Parathyroid adenoma (tissue), 2 donors: ENCODE data around the gene TNN.

ENCODE experiments used
- H2AFZ ChIP-seq: fragments of 300-600 bp; sonication (generic); one replicate; pipeline ENCODE4 v1.7.0; 2017; ENCODE audit warnings: antibody characterized with exemption, mild to moderate bottlenecking
- H3K27ac ChIP-seq: fragments of 300-600 bp; sonication (generic); one replicate; pipeline ENCODE4 v1.7.0; 2017
- H3K27me3 ChIP-seq: fragments of 300-600 bp; sonication (generic); one replicate; pipeline ENCODE4 v1.7.0; 2017; ENCODE audit warnings: low read length; ENCODE audit not compliant: control insufficient read depth, insufficient read depth
- H3K36me3 ChIP-seq: fragments of 300-600 bp; sonication (generic); one replicate; pipeline ENCODE4 v1.7.0; 2017; ENCODE audit warnings: low read length; ENCODE audit not compliant: control insufficient read depth, insufficient read depth
- H3K4me1 ChIP-seq: fragments of 300-600 bp; sonication (generic); one replicate; pipeline ENCODE4 v1.7.0; 2017; ENCODE audit warnings: control low read depth
- H3K4me2 ChIP-seq: fragments of 300-600 bp; sonication (generic); one replicate; pipeline ENCODE4 v1.7.0; 2017; ENCODE audit warnings: low read length
- H3K4me3 ChIP-seq: fragments of 300-600 bp; sonication (generic); one replicate; pipeline ENCODE4 v1.7.0; 2017; ENCODE audit warnings: low read depth, low read length
- H3K79me2 ChIP-seq: fragments of 300-600 bp; sonication (generic); one replicate; pipeline ENCODE4 v1.7.0; 2017; ENCODE audit warnings: control low read depth
- H3K9ac ChIP-seq: fragments of 300-600 bp; sonication (generic); one replicate; pipeline ENCODE4 v1.7.0; 2017; ENCODE audit warnings: mild to moderate bottlenecking
- H3K9me3 ChIP-seq: fragments of 300-600 bp; sonication (generic); one replicate; pipeline ENCODE4 v1.7.0; 2017; ENCODE audit warnings: low read length; ENCODE audit not compliant: control insufficient read depth
- TF ChIP-seq, protein P1 (sequence below): fragments of 300-600 bp; sonication (generic); IDR thresholded peaks from one replicate; pipeline ENCODE4 v1.7.0; 2017; ENCODE audit warnings: antibody characterized with exemption, mild to moderate bottlenecking
- donor health status: primary hyperparathyroidism.

The TNN gene

DNA sequence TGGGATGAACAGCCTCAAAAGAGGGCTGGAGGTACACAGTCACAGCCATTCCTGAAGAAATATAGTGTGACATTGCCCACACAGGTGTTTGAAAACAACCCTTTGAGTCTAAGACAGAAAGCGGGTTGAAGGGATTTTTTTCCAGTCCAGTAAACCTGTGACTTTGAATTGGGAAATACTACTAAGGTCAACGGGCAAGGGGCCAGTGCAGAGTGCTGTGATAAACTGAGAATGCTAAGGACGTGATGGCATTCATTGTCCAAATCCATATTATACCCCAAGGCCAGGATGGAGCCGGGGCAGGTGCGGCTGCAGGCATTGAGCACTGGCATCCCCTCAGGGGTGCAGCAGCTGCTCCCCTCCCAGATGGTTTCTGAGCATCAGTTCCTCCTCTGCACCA, 88.3 kb downstream of the TNN start:
- Histone ChIP-seq H3K27ac (no peak overlapping the region), H3K9ac (no peak overlapping the region), H3K36me3 (no peaks in the 10 kb centered on the region), H3K9me3 (no peaks in the 10 kb centered on the region), H3K4me1 (peaks cover 2% of the 10 kb centered on the region), H2AFZ (no peak overlapping the region), H3K4me2 (no peak overlapping the region), H3K79me2 (no peaks in the 10 kb centered on the region), H3K27me3 (no peaks in the 10 kb centered on the region), H3K4me3 (no peak overlapping the region)
- TF ChIP-seq, protein P1, sequence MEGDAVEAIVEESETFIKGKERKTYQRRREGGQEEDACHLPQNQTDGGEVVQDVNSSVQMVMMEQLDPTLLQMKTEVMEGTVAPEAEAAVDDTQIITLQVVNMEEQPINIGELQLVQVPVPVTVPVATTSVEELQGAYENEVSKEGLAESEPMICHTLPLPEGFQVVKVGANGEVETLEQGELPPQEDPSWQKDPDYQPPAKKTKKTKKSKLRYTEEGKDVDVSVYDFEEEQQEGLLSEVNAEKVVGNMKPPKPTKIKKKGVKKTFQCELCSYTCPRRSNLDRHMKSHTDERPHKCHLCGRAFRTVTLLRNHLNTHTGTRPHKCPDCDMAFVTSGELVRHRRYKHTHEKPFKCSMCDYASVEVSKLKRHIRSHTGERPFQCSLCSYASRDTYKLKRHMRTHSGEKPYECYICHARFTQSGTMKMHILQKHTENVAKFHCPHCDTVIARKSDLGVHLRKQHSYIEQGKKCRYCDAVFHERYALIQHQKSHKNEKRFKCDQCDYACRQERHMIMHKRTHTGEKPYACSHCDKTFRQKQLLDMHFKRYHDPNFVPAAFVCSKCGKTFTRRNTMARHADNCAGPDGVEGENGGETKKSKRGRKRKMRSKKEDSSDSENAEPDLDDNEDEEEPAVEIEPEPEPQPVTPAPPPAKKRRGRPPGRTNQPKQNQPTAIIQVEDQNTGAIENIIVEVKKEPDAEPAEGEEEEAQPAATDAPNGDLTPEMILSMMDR: no peak

- no peaks in the 10 kb centered on the region for H3K9me3 ChIP-seq
- H3K27me3 ChIP-seq: no peaks in the 10 kb centered on the region
- peaks cover under 1% of the 10 kb centered on the region for H3K4me1 ChIP-seq
- H3K9ac ChIP-seq: no peak overlapping the region
- H3K36me3 ChIP-seq: no peaks in the 10 kb centered on the region
- H2AFZ ChIP-seq: no peak overlapping the region
- H3K27ac ChIP-seq: no peak overlapping the region
- no peak overlapping the region for H3K4me3 ChIP-seq
- H3K4me2 ChIP-seq: no peak overlapping the region
- TF ChIP-seq, protein P1: no peak
- H3K79me2 ChIP-seq: no peaks in the 10 kb centered on the region
Measured at GRCh38 chr1:175157200-175157599, 89.6 kb downstream of the TNN start.

DNA sequence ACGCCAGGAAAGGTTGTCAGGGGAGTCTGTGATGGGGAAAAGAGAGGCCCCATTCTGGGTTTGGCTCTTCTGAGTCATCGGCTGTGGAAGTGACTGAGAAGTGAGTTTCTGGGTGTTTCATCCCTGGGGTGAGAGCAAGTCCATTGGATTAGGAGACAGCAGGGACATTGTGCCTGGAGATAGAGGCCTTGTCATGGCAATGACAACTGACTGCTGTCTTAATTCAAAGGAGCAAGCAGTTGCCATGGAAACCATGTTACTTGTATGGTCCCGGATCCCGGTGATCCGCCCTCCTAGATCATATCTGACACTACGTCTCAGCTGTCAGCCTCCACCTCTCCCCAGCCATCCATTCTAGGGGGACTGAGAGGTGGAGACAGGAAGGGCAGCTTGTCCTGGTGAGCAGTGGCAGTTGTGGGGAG, 90.5 kb downstream of the TNN start:
- Histone ChIP-seq H3K4me2 (no peak overlapping the region), H3K9ac (no peak overlapping the region), H3K9me3 (no peaks in the 10 kb centered on the region), H2AFZ (no peak overlapping the region), H3K79me2 (no peaks in the 10 kb centered on the region), H3K27ac (no peak overlapping the region), H3K27me3 (no peaks in the 10 kb centered on the region), H3K4me3 (no peak overlapping the region), H3K36me3 (no peaks in the 10 kb centered on the region), H3K4me1 (no peaks in the 10 kb centered on the region)
- TF ChIP-seq, protein P1: no peak

GRCh38 chr1:175162955-175163354, 95.3 kb downstream of the TNN start:
- Histone ChIP-seq H3K27ac (no peak overlapping the region), H3K36me3 (no peaks in the 10 kb centered on the region), H3K4me1 (no peaks in the 10 kb centered on the region), H3K79me2 (no peaks in the 10 kb centered on the region), H3K4me3 (no peak overlapping the region), H2AFZ (no peak overlapping the region), H3K9me3 (no peaks in the 10 kb centered on the region), H3K27me3 (no peaks in the 10 kb centered on the region), H3K4me2 (no peak overlapping the region), H3K9ac (no peak overlapping the region)
- TF ChIP-seq, protein P1: no peak

DNA sequence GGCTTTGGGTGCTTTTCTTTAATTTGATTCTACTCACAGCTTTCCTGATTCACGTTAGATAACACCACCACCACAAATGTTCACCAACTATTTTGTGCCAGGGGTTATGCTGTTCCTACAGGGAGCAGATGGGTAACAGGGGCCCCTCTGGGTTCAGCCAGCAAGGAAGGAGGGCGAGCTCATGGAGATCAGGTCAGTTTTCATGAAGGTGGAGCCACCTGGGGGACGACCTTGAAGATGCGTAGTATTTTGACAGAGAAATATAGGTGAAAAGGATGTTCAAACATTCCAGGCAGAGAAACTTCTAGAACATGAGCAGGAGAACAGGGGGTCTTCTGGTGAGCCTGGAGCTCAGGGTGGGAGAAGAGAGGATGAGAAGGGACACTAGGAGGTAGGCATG, 96.1 kb downstream of the TNN start:
- Histone ChIP-seq H3K4me2 (no peak overlapping the region), H3K9ac (no peak overlapping the region), H3K4me1 (no peaks in the 10 kb centered on the region), H3K27me3 (no peaks in the 10 kb centered on the region), H3K4me3 (no peak overlapping the region), H3K9me3 (no peaks in the 10 kb centered on the region), H2AFZ (no peak overlapping the region), H3K27ac (no peak overlapping the region), H3K79me2 (no peaks in the 10 kb centered on the region), H3K36me3 (no peaks in the 10 kb centered on the region)
- TF ChIP-seq, protein P1: no peak
